UCSD-AML1 (cell line): ENCODE measurements around the gene USP5.

ENCODE experiments used
- DNase-seq: peaks from one replicate; lab custom pipeline; 2025; ENCODE audit not compliant: unreplicated experiment; lab: John Stamatoyannopoulos, UW

The USP5 gene

DNA sequence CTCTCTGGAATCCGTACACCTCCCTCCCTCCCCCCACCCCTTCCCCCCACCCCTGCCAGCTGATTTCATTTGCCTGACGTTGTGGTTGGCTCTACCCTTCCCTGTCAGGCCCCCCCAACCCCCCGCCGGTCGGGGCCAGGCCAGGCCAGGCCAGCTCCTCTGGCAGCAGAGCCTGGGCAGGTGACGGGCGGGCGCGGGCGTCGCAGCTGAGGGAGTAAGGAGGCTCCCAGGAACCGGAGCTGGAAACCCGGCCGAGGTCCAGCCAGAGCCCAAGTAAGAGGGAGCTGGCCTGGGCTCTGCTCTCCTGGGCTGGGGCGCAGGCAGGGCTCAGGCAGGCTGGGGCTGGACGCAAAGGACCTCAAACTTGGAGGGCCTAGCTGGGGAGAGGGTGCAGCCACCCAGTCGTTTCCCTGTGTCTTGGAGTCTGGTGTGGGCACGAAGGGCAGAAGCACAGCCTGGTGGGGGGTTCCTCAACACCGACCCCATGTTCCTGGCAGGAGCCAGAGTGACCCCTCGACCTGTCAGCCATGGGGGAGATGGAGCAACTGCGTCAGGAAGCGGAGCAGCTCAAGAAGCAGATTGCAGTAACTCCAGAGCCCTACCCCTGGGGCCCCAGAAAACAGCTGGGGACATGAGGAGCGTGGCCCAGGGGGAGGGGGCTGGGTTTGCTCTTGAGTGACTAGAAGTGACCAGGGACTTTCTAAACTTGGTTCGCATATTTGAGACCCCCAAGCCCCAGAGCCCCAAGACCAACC lies 11.0 kb upstream of the USP5 start, which contains the start of gene GNB3:
TSS of gene GNB3 (plus strand) at position 165 of the 755 bp plus-strand sequence. CDS start at position 528, 363 bp downstream.
- no peak for DNase-seq

DNA sequence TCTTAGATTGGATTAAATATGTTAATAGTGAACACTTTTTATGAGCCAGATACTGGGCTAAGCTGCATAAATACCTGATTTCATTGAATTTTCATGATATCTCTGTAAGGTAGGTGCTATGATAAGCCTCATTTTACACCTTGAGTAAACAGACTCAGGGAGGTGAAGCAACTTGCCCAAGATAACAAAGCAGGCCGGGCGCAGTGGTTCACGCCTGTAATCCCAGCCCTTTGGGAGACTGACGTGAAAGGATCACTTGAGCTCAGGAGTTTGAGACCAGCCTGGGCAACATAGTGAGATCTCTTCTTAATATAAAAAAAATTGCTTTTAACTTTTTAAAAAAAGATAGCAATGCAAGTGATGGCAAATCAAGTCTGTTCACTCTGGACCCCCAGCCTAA lies 9.9 kb upstream of the USP5 start:
- DNase-seq = no peak

DNA sequence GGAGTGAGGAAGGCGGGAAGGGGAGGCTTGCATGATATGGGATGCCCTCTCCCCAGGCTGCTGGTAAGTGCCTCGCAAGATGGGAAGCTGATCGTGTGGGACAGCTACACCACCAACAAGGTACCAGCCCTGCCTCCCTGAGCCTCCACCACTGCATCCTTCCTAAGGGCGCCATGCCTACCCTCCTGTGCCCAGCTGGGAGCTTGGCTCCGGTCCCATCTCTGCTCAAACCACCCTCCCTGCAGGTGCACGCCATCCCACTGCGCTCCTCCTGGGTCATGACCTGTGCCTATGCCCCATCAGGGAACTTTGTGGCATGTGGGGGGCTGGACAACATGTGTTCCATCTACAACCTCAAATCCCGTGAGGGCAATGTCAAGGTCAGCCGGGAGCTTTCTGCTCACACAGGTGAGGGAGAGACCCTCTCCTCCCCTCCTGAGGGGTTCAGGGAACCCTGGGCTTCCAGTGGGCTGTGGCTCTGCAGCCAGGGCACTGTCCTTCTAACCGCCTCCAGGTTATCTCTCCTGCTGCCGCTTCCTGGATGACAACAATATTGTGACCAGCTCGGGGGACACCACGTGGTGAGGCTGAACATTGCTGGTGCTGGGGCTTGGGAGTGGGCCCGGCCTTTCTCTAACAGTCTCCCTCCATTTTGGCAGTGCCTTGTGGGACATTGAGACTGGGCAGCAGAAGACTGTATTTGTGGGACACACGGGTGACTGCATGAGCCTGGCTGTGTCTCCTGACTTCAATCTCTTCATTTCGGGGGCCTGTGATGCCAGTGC lies 8.6 kb upstream of the USP5 start:
- DNase-seq = no peak

DNA sequence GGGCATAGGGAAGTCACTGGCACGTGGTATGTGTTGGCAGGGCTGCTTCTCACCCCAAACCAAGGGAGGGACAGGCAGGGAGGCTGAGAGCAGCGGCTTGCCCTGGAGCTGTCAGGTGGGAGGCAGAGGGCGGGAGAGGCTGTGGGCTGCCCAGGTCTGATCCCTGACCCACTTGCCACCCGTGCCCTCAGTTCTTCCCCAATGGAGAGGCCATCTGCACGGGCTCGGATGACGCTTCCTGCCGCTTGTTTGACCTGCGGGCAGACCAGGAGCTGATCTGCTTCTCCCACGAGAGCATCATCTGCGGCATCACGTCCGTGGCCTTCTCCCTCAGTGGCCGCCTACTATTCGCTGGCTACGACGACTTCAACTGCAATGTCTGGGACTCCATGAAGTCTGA lies 6.6 kb upstream of the USP5 start:
- no peak for DNase-seq

DNA sequence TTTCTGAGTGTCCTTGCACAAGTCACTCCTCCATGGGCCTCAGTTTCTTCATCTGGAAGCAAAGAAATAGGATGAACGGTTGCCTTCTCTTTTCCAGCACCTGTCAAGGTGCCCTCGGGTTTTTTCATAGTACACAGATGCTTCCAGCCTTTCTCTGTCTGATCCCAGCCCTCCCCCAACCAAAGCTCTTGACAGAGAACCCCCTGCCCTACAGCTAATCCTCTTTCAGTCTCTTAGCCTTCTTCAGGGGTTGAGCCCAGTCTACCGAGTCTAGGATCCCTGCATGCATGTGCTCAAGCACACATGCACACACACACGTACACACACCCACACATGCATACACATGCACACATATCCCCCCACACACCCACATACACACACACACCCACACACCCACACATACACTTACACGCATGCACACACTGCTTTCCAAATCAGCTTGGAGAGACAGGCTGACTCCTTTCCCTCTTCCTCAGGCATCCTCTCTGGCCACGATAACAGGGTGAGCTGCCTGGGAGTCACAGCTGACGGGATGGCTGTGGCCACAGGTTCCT lies 5.6 kb upstream of the USP5 start:
- DNase-seq = no peak

DNA sequence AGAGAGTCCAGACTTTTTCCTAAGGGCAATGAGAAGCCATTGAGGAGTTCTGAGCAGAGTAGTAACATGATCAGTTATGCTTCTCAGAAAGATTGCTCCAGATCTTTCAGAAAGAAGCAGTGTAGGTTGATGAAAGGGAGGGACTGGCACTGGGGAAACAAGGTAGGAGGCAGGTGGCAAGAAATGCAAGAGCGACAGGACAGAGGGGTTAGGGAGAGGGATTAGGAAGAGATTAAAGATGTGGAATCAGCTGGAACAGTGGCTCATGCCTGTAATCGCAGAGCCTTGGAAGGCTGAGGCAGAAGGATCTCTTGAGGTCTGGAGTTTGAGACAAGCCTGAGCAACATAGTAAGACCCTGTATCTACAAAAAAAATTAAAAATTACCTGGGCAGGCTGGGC lies 4.3 kb upstream of the USP5 start:
- DNase-seq = no peak

DNA sequence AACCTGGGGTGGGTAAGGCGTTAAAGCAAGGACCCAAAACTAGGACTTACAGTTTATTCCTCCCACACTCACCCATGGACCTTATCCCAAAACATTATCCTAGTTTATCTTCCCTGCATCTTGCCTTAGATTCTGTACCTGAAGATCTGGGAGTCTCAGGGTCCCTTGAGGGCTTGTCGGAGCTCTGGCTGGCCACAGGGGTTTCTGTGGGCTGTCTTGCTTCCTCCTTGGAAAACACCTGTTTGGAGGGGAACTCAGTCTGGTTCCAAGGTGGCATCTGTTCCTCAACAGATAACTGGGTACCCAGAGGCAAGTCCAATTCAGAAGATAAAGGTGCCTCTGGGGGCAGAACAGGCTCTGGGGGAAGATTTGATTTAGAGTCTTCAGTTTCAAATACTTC lies 2.5 kb upstream of the USP5 start:
- DNase-seq = no peak

DNA sequence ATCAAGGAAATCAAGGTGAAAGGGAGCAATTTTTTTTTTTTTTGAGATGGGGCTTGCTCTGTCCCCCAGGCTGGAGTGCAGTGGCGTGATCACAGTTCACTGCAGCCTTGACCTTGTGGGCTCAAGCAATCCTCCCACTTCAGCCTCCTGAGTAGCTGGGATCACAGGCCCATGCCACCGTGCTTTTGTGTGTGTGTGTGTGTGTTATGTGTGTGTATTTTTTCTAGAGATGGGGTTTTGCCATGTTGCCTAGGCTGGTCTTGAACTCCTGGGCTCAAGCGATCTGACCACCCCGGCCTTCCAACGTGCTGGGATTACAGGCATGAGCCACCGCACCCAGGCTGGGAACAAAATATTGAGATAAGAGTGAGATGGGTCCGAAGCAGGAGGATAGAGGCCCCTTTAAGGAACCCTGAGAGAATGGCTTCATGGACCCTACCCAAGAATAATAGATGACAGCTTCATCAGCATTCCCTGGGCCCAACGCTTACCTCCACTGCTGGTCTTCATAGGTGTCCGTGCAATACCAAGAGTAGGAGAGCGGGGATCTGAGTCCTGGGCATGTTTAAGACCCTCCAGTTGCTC lies 1.9 kb upstream of the USP5 start:
- no peak for DNase-seq

DNA sequence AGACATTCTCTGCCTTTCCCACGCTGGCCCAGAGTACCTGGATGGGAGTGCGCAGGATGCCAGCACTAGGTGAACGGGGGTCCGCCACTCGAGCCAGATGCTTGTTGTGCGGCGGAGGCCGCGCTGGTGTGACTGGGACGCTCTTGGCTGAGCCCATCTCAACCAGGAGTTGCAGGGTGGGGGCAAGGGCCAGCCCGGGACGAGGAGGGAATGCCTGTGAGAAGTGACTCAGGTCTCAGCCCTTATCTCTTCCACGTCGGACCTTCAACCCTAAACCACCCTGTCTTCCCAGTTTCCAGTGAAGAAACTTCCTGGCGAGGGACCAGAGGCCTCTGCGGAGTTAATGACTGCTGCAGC lies 1.2 kb upstream of the USP5 start:
- DNase-seq = no peak

DNA sequence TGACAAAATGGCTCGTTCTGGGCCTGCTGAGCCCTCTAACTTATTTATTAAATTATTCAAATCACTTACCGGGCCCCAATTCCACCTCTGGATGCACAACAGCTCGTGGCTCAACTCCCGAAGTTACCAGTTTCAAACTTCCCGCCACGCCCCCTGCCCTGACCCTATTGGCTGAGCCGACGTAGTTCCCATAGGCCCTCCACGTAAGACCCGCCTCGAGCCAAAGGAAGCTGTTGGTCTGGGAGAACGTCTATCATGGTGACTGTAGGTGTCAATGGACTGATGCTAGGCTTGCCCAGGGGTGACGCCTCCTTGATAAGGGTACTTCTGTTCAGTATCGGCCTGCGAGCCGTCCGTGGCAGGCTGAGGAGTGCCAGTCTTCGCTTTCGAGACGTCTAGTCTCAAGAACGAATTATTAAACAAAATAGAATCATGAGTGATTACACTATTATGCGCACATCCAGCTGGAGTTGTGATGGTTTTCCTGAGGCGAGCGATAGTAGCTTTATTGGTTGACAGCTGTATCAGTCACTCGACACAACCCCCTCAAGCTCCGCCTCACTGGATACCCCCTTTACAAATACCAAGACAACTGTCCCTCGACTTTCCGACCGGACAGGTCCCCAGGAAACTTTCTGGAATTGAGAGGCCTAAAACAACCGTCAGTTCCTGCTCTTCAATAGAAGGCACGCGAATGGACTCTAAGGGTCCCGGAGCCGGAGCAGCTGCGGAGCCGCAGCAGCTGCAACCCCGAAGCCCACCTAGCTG lies 613 bp upstream of the USP5 start, which contains the start of gene CDCA3:
TSS of gene CDCA3 (minus strand) at position 134 of the 768 bp plus-strand sequence. CDS start 334 bp downstream, outside the sequence.
- DNase-seq = peak; percentile 90

DNA sequence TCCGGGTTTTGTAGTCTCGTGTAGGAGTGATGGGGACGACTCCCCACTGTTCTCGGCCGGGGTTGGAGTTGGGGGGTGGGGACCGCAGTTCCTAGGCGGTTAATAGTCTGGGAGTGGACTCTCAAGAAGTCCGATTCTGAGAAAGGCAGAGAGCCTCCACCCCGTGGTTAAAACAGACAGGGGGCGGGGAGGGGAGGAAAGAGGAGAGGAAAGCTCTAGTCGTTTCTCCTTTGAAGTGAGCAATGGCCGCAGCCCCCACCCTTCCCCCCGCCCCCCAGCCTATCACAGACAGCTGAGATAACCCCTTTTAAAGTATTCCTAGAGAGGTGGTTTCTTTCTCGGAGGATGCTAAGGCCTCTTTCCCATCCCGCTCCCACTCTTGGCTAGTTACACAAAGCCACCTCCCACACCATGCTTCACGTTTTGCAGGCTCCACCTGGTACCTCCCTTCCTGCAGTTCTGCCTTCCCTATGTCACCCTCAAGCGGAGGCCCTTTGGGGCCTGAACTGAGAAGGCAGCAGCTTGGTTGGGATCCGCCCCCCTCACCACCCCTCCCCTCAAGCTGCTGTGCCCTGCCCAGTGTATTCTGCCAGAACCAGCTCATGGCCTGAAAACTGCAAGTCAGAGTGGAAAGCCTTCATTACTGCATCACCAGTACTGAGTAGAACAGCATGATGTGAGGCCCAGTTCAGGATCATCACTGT lies 853 bp downstream of the USP5 start:
- peak; percentile 71 for DNase-seq

DNA sequence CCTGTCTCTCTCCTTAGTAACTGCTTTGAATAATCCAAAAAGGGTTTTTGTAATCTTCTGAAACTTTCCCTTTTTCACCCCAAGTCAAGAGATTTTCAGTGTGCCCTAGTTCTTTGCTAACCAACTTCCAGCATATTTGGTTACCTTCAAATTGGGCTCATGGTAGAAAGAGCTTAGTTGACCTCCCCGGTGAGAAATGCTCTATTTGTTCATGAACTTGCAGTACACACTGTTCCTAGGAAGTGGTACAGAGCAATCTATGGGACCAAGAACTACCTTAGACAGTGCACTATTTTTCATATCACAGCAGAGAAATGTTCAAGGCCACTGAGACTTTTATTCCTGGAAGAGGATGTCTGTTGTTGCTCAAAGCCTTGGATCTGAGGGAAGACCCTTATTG lies 1.7 kb downstream of the USP5 start:
- no peak for DNase-seq

DNA sequence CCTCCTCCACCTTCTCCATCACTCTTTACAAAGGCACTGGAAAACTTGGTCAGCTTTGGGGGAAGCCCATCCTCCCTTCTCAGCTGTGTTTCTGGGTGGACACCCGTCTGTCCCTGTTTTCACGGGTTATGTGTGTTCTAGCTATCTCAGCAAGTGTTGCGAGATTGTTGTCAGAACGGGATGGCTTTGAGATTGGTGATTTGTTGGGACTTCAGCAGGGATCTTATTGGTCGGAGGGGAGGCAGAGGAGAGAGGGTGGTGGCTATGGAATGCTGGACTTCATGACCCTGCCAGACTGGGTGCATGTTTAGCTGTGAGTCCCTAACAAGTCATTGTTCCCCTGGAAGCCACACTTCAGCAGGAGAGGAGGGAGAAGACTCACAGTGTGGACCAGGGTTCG lies 2.1 kb downstream of the USP5 start:
- no peak for DNase-seq

DNA sequence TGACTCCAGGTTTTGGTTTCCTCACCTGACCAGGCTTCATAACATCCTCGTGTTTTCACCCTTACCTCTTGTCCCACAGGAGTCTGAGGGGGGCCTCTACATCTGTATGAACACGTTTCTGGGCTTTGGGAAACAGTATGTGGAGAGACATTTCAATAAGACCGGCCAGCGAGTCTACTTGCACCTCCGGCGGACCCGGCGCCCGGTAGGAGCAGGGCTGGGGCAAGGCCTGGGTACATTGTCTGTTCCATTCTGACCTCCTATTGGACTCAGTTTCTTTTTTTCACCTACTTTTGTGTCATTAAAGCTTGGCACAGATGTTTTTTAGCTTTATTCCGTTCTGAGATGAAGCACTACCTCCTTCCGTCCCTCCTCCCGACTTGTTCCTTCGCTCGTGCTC lies 3.4 kb downstream of the USP5 start:
- no peak for DNase-seq

DNA sequence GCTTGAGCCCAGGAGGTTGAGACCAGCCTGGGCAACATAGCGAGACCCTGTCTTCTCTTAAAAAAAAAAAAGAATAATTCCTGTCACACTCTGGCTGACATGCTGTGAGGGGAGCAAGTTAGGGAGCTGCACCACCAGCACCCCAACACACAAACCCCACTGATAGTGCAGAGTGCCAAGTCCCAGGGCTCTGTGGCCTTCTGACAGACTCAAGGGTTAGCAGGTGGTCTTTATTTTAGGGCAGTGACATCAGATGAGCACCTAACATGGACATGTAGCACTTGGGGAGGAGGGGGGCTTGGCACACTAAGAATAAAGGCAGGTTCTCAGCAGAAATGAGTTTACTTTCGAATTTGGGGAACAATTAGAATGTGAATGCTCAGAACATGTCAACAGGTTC lies 6.8 kb downstream of the USP5 start:
- DNase-seq = no peak

DNA sequence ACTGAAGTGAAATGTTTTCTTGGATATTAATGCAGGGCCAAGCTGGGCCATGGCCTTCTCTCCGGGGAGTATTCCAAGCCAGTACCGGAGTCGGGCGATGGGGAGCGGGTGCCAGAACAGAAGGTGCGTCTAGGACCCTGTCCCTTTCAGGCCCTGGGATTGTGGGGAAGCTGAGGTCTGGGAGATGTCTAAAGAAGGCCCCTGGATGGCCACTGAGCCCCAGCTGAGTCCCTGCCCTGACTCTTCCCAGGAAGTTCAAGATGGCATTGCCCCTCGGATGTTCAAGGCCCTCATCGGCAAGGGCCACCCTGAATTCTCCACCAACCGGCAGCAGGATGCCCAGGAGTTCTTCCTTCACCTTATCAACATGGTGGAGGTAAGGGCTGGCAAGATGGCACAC lies 8.2 kb downstream of the USP5 start:
- no peak for DNase-seq

DNA sequence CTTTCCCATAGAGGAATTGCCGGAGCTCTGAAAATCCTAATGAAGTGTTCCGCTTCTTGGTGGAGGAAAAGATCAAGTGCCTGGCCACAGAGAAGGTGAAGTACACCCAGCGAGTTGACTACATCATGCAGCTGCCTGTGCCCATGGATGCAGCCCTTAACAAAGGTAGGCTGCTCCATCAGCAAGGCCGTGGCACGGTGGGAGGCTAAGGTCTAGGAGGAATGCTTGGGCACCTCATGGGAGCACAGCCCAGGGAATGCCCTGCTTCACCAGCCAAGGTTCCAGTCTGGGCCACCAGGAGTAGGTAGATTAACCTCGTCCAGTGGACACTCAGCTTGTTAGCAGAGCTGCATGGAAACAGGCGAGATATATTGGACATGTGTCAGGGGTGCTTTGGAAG lies 9.0 kb downstream of the USP5 start:
- DNase-seq = no peak

DNA sequence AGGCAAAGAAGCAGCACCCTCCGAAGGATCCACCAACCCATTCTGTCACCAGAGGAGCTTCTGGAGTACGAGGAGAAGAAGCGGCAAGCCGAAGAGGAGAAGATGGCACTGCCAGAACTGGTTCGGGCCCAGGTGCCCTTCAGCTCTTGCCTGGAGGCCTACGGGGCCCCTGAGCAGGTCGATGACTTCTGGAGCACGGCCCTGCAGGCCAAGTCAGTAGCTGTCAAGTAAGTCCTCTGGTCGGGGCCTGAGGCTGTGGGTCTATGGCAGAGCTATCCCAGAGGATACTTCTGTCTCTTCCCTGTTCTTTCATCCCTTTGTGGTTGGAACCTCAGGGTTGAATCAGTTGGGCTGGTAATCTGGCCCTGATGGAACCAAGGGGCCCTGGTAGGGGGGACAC lies 9.4 kb downstream of the USP5 start:
- no peak for DNase-seq

DNA sequence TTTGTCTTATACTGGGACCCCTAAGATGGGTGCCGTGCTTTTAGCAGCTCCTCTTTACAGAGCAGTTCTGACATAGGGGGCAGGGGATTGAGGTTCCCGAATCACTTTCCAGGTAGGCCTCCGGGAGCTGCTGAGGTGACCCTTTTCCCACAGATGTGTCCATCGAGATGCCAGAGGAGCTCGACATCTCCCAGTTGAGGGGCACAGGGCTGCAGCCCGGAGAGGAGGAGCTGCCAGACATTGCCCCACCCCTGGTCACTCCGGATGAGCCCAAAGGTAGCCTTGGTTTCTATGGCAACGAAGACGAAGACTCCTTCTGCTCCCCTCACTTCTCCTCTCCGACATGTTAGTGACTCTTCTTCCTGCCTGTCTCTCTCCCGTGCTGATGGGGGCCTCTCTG lies 11.1 kb downstream of the USP5 start:
- no peak for DNase-seq

DNA sequence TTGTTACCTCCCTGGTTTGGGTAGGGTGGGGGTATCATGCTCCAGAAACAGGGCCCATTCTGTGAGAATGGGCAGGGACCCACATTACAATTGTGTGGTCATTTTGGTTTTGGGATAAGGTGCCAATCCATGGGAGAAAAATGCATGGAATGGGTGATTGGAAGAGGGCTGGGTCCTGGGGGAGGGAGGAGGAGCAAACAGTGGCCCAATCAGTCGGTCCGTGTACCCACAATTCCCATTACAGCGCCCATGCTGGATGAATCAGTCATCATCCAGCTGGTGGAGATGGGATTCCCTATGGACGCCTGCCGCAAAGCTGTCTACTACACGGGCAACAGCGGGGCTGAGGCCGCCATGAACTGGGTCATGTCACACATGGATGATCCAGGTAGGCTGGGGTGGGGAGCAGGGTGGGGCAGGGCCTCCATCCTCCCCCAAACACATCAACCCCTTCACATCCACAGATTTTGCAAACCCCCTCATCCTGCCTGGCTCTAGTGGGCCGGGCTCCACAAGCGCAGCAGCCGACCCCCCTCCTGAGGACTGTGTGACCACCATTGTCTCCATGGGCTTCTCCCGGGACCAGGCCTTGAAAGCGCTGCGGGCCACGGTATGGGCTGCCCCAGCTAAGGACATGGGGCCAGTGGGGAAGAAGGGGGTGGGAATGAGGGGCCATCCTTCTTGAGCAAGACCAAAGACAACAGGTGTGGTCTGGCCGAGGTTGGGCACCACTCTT lies 11.8 kb downstream of the USP5 start:
- no peak for DNase-seq
